Right lobe of liver (tissue), 6 donors: ENCODE measurements around the gene UBE2E1. TPM values are rescaled to one million over a fixed set of nuclear protein-coding genes. Genes with fewer than 3 reads are reported as not detected.

Experiments
- ATAC-seq, 4 donors: fragments of 200-7000 bp; cut with Tn5 transposase; one replicate each; pipeline ENCODE4 v1.9.1; 2020; ENCODE audit warnings: mild to moderate bottlenecking in 4 of 4, moderate library complexity in 4 of 4
- DNase-seq, 3 donors: peaks; one replicate each; pipeline ENCODE4 v3.0.0-alpha.2; 2020
- H3K27ac ChIP-seq, 3 donors: fragments of 200-600 bp; one replicate each; pipeline ENCODE4 v1.8.0; 2022
- H3K27me3 ChIP-seq, 2 donors: fragments of 200-600 bp; one replicate each; pipeline ENCODE4 v1.8.0; 2022
- H3K36me3 ChIP-seq, 4 donors: fragments of 200-600 bp; sonication (generic) in 1 of 4; one replicate each; pipeline versions ENCODE4 v1.5.1 to v1.8.0; 2017 to 2022; ENCODE audit warnings: control low read depth in 1 of 4
- H3K4me1 ChIP-seq, 4 donors: fragments of 200-600 bp; sonication (generic) in 1 of 4; one replicate each; pipeline versions ENCODE4 v1.5.1 to v1.8.0; 2017 to 2022; ENCODE audit warnings: control low read depth in 1 of 4
- H3K4me3 ChIP-seq, 3 donors: fragments of 200-600 bp; one replicate each; pipeline ENCODE4 v1.8.0; 2022
- H3K9me3 ChIP-seq, 4 donors: fragments of 200-600 bp; sonication (generic) in 1 of 4; one replicate each; pipeline versions ENCODE4 v1.5.1 to v1.8.0; 2017 to 2022; ENCODE audit warnings: control low read depth in 1 of 4
- CTCF ChIP-seq, 4 donors: fragments of 200-600 bp in 3 of 4; fragments of 450-650 bp in 1 of 4; IDR thresholded peaks; one replicate each; pipeline versions ENCODE4 v1.5.1 to v1.8.0; 2016 to 2022; ENCODE audit warnings: antibody characterized with exemption in 4 of 4, mild to moderate bottlenecking in 2 of 4
- POLR2A ChIP-seq: fragments of 450-650 bp; IDR thresholded peaks from one replicate; pipeline ENCODE4 v1.6.1; 2017; ENCODE audit warnings: antibody characterized with exemption, mild to moderate bottlenecking
- WGBS: methylation state at CpG from one replicate; pipeline ENCODE4 v1.1.6; 2018; ENCODE audit warnings: low coverage, low lambda C conversion rate; ENCODE audit not compliant: insufficient coverage; ENCODE audit errors: missing lambda C conversion rate; 5-methylcytosine and 5-hydroxymethylcytosine counted together
- intact Hi-C, 2 donors: fragments of 100-400 bp; cut with DNase I; formaldehyde crosslinking; loops; one replicate each; pipeline versions ENCODE4 v1.11.2 to v1.14.1; 2022
- total RNA-seq, 6 experiments: library from RNA; depleted of rRNA in 2 of 6; stranded (reverse); fragments of >200 nt in 2 of 6; fragmentation: NEBNext Ultra II Directional in 3 of 6; extraction: Animal tissue kit (Norgen Biotek cat#: 25700) in 3 of 6; gene quantifications; one replicate each; pipeline versions ENCODE4 v1.1.0 to v1.2.4, GENCODE V29; 2016 to 2023
- donor health status: DM: no; HTN: yes; CAD: no.
- donor health status: DM: no; HTN: no; CAD: no.
- donor health status: DM: no; HTN: no; CAD: no.
- donor health status: DM: no; HTN: yes; CAD: no.
- donor health status: DM: no; HTN: yes; CAD: no.

UBE2E1 gene
- total RNA-seq, 6 experiments from 2014 or later, result 20.8 to 40.4 (median 29.7) TPM

GRCh38 chr3:23831517-23832394 lies 26.0 kb downstream of the UBE2E1 start:
- intact Hi-C loops, result no loop called here
- H3K36me3 ChIP-seq, result no peaks in the 10 kb centered on the region
- TF ChIP-seq CTCF (IDR thresholded peaks at IDR 0.05), result no peak
- ATAC-seq (no peak), DNase-seq (no peak)
- no peaks in the 10 kb centered on the region for H3K9me3 ChIP-seq
- 88% methylated on average over 8 of the region's 9 CpGs for WGBS
- H3K27ac ChIP-seq, result no peak overlapping the region
- no peaks in the 10 kb centered on the region for H3K4me1 ChIP-seq
- no peak overlapping the region for H3K4me3 ChIP-seq
- H3K27me3 ChIP-seq, result no peaks in the 10 kb centered on the region

- no peaks in the 10 kb centered on the region for H3K4me1 ChIP-seq
- no peaks in the 10 kb centered on the region for H3K36me3 ChIP-seq
- no peak for DNase-seq
- H3K27ac ChIP-seq, result no peak overlapping the region
- no peak for ATAC-seq
- no peaks in the 10 kb centered on the region for H3K9me3 ChIP-seq
- WGBS, result 100% methylated on average over 2 of the region's 10 CpGs
- no peak overlapping the region for H3K4me3 ChIP-seq
- H3K27me3 ChIP-seq, result no peaks in the 10 kb centered on the region
- intact Hi-C loops, result no loop called here
- TF ChIP-seq POLR2A (no peak), CTCF (IDR thresholded peaks at IDR 0.05) (no peak)
Observed at GRCh38 chr3:23832523-23832922, 26.8 kb downstream of the UBE2E1 start.

GRCh38 chr3:23834082-23834870 lies 28.5 kb downstream of the UBE2E1 start:
- no peak overlapping the region for H3K4me3 ChIP-seq
- DNase-seq, result no peak
- WGBS, result 40% methylated on average over 2 of the region's 2 CpGs
- H3K27ac ChIP-seq, result no peak overlapping the region
- no peaks in the 10 kb centered on the region for H3K36me3 ChIP-seq
- H3K27me3 ChIP-seq, result no peaks in the 10 kb centered on the region
- H3K4me1 ChIP-seq, result no peaks in the 10 kb centered on the region
- H3K9me3 ChIP-seq, result no peaks in the 10 kb centered on the region
- intact Hi-C loops, result no loop called here
- ATAC-seq, result peak in 1 of 4 donors; percentile 29
- TF ChIP-seq POLR2A (no peak), CTCF (IDR thresholded peaks at IDR 0.05) (peak in 2 of 4 donors; percentile 27 to 28)

- Histone ChIP-seq H3K4me1 (no peaks in the 10 kb centered on the region), H3K9me3 (no peaks in the 10 kb centered on the region), H3K27ac (no peak overlapping the region), H3K36me3 (no peaks in the 10 kb centered on the region), H3K27me3 (no peaks in the 10 kb centered on the region), H3K4me3 (no peak overlapping the region)
- ATAC-seq (no peak), DNase-seq (no peak)
- intact Hi-C loops, result no loop called here
- TF ChIP-seq POLR2A (no peak), CTCF (IDR thresholded peaks at IDR 0.05) (no peak)
- WGBS, result no CpG with 5 or more reads among the region's 2 CpGs
Observed at GRCh38 chr3:23835087-23835486, 29.3 kb downstream of the UBE2E1 start.
